DMS 273 (cell line): ENCODE data around the gene COA8.

Experiments
- DNase-seq: peaks from one replicate; lab custom pipeline; 2025; ENCODE audit not compliant: unreplicated experiment; lab: John Stamatoyannopoulos, UW

Gene COA8

GRCh38 chr14:103535891-103536565 lies 26.7 kb upstream of the COA8 start:
- no peak for DNase-seq

GRCh38 chr14:103536693-103537092 lies 26.1 kb upstream of the COA8 start:
- peak; percentile 39 for DNase-seq

GRCh38 chr14:103537175-103537990 lies 25.4 kb upstream of the COA8 start:
- DNase-seq, result no peak

GRCh38 chr14:103538291-103539055 lies 24.3 kb upstream of the COA8 start:
- peak; percentile 62 for DNase-seq

- DNase-seq, result peak; percentile 47
Measured at GRCh38 chr14:103539056-103539825, 23.5 kb upstream of the COA8 start.

DNA sequence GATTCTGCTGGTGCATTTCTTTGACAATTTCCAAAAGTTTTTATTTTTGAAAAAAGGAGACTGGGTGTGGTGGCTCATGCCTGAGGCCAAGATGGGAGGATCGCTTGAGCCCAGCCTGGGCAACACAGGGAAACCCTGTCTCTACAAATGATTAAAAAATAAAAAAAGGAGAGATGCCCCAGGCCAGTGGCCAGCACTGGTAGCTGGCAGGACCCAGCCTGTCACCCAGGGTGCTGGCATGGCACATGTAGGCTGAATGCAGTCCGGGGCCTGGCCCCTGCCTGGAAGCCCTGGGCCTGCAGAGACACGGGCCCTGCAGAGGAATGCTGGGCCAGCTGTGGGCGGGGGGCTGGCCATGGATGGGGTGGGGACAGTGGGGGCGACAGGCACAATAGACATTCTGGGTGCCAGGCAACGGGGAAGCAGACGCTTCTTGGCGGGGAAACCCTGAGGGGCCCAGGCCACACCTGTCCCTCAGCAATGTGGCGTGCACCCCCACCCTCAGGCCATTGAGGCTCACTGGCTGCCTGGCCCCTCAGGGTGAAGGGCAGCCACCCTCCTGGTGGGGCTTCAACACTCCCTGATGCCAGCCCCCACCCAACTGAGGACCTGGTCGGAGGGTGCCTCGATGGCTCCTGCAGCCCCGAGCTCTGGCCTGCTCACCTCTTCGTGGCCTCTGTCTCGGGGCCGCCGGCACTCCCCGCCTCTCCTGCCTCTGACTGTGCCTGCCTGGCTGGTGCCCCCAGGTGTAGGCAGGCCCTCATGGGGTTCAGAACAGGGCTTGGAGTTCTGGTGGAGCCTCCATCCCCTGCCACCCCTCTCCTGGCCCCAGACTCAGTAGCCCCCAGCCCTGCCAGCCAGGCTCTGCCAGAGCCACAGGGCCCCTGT lies 21.7 kb upstream of the COA8 start:
- DNase-seq, result no peak

- DNase-seq, result peak; percentile 79
Measured at GRCh38 chr14:103541709-103542604, 20.8 kb upstream of the COA8 start.

- peak; percentile 83 for DNase-seq
Measured at GRCh38 chr14:103542605-103543088, 20.1 kb upstream of the COA8 start.

DNA sequence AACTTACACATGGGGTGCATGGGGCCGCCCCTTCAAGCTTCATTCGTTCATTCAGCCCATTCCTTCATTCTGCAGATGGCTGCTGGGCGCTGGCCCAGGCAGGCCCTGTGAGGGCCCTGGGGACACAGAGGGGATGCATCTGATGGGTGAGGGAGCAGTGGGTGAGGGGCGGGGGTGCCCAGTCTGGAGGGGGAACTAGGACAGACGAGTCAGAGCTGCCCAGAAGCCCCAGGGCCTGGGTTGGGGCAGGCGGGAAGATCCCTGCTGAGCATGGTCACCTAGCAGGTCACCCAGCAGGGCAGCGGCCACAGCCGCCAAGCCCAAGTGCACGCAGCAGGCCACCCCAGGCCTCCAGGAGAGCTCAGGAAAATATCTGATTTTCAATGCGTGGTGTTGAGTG lies 19.6 kb upstream of the COA8 start:
- no peak for DNase-seq

DNA sequence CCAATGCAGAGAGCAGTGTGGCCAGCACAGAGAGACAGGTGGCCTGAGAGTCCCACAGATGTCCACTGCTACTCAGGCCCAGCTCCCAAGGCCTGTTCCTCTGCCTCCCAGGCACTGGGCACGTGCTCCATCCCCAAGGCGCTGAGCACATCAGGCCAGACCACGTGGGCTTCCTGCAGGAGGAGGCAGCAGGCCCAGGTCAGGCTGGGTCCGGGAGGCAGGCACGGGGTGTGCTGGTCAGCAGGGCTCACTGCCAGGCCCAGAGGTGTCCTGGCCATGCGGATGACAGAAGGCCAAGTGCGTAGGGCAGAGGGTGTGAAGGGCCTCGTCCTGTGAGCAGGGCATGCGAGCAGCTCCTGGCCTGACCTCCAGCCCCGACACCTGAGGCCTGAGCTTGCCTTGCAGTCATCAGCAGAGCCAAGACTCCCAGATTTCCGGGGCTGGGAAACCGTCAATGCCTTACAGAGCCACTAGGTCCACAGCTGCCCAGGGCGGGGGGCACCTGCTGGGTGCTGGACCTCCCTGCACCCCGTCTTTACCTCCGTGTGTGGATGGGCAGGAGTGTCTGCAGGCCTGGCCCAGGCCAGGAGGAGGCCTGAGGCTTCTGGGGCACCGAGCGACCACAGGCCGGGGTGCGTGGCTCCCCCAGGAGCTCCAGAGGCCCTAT lies 18.9 kb upstream of the COA8 start:
- DNase-seq, result no peak

- DNase-seq, result peak; percentile 81
Measured at GRCh38 chr14:103544388-103545218, 18.2 kb upstream of the COA8 start.

GRCh38 chr14:103545219-103545914 lies 17.4 kb upstream of the COA8 start:
- no peak for DNase-seq

DNA sequence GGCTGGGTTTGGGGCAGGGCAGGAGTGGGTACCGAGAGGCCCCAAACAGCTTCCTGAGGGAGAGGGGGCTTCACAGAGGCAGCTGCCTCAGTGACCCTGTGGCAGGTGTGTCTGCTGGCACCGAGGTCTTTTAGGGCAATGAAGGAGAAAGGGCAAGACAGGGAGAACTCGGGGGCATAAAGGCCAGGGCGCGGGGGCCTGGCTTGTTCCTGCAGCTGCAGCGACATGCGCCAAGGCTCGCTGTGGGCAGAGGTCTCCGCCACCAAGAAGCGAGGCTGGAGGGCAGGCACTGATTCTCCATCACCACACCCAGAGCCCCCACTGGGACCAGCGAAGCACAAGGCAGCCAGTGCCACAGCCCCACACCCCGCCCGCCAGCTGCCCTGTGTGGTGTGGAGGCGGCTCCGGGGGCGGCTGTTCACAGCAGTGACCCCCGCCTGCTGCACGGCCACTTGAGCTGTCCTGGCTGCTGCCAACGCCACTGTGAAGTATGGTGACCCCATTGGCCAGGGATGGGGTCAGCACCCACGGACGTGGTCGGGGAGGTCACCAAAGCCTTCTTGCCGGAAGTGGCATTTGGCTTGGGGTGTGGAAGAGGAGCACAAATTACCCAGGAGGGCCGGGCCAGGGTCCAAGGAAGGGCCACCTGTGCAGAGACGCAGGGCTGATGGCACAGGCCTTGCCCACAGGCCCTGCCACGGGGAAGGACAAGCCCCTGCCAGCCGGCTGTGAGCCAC lies 16.7 kb upstream of the COA8 start:
- DNase-seq, result peak; percentile 45

DNA sequence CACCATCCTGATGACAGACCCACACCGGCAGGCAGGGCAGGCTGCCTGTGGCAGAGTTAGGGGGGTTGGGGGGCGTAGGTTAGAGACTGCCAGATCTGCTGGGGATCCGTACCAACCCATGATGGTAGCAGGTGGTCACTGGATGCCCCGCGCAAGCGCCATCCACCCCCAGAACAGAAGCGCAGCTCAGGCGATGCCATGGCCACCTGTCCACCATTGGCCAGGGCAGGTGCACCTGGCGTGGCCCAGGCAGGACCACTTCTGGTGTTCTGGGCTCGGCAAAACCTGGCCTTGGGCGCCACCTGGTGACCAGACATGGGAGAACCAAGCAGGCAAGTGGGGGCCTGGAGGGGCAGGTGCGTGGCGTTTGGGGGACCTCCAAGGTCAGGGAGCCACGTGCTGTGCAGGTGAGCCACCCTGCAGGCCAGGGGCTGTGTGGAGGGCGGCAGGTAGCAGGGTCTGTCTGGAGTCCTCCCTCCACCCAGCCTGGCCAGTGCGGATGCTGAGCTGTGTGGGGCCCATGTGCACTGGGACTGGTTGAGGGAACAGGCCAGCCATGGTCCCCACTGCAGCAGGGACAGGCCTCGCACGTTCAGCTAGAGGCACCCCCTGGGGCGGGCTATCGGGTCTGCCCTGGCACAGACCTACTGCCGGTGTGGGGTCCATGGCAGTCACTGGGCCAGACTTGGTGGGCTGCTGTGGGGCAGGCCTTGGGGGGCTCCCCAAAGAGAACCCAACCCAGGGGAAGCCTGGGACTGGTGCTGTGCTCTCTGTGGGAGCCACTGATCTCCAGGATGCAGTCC lies 15.9 kb upstream of the COA8 start:
- DNase-seq, result peak; percentile 85

DNA sequence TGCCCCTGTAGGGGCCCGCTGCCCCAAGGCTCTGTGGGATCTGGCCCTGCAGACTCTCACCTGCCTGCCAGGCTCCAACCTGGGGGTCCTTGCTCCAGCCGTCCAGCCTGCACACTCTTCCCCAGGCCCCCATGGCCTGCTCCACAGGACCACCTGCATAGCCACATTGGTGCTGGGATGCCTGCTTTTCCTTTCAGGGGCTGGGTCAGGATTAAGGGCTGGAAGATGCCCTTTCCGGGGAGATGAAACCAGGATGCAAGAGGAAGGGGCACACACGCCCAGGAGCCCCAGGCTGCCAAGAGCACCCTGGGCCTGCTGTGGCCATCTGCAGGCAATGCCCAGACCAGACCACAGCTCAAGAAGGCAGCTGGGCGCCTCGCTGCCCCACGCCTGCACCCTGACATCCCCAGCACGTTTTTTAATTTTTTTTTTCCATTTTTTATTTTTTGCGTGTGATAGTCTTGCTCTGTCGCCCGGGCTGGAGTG lies 15.3 kb upstream of the COA8 start:
- no peak for DNase-seq
